Activated CD4-positive, alpha-beta T cell treated with anti-CD3 and anti-CD28 coated beads for 48 hours (primary cell): ENCODE data around the gene BUD31.

Source experiments
- DNase-seq: peaks from one replicate; pipeline ENCODE4 v3.0.0-alpha.2; 2020

The BUD31 gene

GRCh38 chr7:99438573-99439480 lies 30.1 kb downstream of the BUD31 start, which contains the start of the genes CPSF4 and PTCD1:
TSS of gene CPSF4 (plus strand) at chr7:99438943. CDS start at chr7:99439083, 140 bp downstream.
TSS of gene PTCD1 (minus strand) at chr7:99438798. CDS start at chr7:99435242, 3,556 bp downstream.
- DNase-seq = peak; percentile 96

DNA sequence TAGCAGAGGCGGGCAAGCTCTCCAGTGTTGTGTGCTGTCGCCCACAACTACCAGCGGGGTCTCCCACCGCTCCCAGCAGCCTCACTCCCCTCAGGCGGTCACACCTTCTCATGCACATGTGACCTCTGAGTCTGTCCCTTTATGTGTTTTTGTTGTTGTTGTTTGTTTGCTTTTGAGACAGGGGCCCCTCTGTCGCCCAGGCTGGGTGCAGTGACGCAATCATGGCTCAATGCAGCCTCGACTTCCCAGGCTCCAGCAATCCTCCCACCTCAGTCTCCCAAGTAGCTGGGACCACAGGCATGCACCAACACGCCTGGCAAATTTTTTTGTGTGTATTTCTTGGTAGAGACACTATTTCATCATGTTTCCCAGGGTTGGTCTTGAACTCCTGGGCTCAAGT lies 31.4 kb downstream of the BUD31 start:
- no peak for DNase-seq

GRCh38 chr7:99446096-99446495 lies 37.3 kb downstream of the BUD31 start:
- no peak for DNase-seq

DNA sequence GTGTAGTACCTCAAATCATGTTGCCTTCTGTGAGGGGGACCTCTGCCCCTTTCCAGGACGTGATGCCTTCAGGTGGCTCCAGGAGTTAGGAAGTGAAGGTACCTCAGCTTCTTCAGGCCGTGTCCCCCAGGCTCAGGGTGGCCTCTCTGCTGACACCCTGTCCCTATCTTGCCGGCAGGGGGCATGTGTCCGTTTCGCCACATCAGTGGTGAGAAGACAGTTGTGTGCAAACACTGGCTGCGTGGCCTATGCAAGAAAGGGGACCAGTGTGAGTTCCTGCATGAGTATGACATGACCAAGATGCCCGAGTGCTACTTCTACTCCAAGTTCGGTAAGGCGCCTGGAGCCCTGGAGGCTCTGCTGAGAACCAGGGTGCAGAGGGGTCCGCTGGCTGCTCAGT lies 39.2 kb downstream of the BUD31 start:
- no peak for DNase-seq

- no peak for DNase-seq
These were observed 40.1 kb downstream of the BUD31 start for GRCh38 chr7:99448855-99449254.

DNA sequence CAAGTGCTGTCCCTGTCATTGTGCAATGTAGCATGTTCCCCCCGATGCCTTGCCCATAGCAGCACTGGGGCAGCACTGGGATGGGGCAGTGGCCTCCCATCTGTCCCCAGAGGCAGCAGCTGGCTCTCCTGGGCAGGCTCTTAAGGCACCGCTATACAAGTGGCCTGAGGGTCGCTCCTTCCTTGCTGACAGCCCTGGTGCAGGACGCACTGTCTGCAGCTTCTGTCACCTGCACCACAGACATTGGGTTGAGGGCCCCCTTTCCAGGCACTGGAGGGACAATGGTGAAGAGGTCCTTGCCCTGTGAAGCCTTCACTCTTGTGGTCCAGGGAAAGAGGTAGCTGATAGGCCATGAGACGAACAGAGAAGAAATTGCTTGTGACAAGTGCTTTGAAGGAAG lies 40.6 kb downstream of the BUD31 start:
- no peak for DNase-seq

GRCh38 chr7:99451936-99452335 lies 43.2 kb downstream of the BUD31 start:
- DNase-seq = no peak

GRCh38 chr7:99452541-99452940 lies 43.8 kb downstream of the BUD31 start:
- no peak for DNase-seq

DNA sequence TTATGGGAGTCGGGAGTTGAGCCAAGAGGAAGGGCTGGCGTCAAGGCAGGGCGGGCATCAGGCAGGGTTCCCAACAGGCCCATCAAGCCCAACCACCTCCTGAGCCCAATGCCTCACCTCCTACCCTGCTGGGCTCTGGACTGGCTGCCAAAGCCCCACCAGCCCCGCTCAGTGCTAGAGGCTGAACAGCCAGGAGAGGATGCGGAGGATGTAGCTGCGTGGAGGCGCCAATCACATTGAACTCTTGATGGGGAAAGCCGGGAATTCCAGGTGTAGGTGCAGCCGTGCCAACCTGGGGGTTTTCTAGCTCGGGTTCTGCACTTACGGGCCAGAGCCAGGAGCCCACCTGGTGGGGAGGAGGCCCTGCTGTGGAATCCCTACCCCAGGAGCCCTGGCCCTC lies 44.3 kb downstream of the BUD31 start:
- DNase-seq = no peak

DNA sequence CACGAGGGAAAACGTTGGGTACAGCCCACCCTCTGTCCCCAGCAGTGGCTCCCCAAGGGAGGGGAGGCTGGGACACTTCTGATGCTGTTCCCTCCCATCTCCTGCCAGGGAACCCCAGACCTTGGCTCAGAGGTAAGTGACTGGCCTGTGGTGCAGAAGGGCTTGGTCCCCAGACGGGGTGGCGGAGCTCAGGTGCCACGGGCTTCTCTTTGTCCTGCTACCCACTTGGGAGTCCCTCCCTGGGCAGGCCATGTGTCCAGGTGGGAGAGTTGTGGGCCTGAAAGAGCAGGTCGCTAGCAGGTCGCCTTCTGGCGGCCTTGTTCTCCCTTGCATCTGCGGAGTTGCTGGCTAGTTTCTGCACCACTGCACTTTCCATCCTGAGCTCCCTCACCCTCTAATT lies 47.1 kb downstream of the BUD31 start:
- DNase-seq = no peak

- no peak for DNase-seq
These were observed 47.5 kb downstream of the BUD31 start for GRCh38 chr7:99456288-99456687.

- DNase-seq = no peak
These were observed 48.4 kb downstream of the BUD31 start for GRCh38 chr7:99457050-99457649.

GRCh38 chr7:99457650-99458493 lies 49.1 kb downstream of the BUD31 start:
- no peak for DNase-seq

GRCh38 chr7:99459087-99459486 lies 50.3 kb downstream of the BUD31 start:
- peak; percentile 65 for DNase-seq

DNA sequence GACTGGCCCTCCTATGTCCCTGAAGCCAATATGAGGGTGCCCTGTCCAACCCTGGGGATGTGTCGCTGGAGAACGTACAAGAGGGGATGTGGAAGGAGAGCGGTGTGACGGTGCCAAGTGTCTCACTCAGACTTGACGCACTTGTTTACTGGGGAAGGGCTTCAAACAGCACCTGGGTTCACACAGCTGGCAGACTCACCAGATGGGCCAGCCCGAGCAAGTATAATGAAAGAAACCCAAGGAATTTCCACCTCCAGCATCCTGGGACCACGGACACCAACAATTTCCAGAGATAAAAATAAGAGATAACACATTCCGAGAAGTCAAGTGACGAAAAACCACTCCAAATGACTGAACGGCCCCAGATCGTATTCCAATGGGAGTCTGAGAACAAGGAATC lies 51.9 kb downstream of the BUD31 start:
- DNase-seq = no peak

GRCh38 chr7:99461221-99461620 lies 52.5 kb downstream of the BUD31 start:
- no peak for DNase-seq

DNA sequence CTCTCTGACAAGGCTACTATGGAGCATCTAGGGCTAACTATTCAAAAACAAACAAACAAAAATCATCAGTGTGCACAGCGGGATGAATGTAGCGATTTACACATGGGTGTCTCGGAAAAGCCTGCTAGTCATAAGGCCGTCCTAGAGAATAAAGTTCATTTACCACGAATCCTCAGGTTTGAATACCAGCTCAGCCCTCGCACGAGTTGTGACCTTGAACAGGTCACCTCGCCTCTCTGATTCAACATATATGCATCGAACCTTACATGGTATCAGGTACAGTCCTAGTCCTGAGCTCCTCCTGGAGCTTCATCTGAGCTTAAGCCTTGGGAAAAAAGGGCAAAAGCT lies 56.6 kb downstream of the BUD31 start:
- no peak for DNase-seq

- no peak for DNase-seq
These were observed 59.7 kb downstream of the BUD31 start for GRCh38 chr7:99468336-99468918.
